T-helper 2 cell (primary cell): ENCODE data around the gene STOML1.
"Not testable (repeated sequence)": the region's sequence is repeated elsewhere in the genome, so short reads cannot be mapped to it uniquely, and the experiment has no call there.

Experiments used
- DNase-seq, 5 experiments: peaks; one replicate each; pipeline versions ENCODE4 v3.0.0 to v3.0.0-alpha.2; 2012 to 2022

The STOML1 gene

DNA sequence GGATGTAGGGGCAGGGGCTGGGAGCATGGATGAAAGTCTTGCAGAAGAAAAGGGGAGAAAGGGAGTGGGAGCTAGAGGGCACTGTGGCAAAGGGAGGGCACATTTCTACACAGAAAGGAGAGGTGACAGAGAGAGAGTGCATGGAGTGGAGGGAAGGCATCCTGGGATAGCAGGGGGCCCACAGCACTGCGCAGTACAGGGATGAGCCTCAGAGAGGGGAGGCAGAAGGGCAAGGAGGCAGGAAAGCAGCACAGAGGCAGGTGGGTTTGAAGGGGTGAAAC is 5.4 kb downstream of the STOML1 start:
- no peak for DNase-seq

DNA sequence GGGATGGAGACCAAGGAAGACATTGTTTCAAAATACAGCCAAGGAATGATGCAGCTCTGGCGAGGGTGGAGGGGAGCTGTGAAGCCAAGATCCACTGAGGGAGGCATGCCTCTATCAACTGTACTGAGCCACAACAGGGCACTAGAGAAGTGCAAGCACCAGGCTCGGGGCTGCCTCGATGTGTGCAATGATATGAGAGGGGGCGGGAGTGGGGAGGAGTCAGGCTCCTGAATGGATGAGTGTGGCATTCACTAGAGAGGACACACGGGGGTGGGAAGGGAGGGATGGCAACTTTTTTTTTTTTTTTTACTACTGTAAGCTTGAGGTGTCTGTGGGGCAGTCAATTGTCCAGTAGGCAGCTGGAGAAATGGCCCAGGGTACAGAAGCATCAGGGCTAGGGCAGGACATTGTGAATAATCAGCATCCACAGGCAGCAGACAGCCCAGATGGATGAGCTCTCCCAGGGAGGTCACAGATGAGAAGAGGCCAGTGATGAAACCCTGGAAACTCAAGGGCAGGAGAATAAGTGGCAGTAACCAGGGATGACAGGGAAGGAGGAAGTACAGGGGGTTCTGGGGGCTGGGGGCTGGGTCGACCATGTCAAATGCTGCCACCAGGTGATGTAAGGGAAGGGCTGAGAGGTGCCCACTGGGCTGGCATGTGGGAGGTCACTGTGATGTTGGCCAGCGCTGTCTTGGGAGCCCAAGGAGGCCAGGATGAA is 5.9 kb downstream of the STOML1 start:
- no peak for DNase-seq

DNA sequence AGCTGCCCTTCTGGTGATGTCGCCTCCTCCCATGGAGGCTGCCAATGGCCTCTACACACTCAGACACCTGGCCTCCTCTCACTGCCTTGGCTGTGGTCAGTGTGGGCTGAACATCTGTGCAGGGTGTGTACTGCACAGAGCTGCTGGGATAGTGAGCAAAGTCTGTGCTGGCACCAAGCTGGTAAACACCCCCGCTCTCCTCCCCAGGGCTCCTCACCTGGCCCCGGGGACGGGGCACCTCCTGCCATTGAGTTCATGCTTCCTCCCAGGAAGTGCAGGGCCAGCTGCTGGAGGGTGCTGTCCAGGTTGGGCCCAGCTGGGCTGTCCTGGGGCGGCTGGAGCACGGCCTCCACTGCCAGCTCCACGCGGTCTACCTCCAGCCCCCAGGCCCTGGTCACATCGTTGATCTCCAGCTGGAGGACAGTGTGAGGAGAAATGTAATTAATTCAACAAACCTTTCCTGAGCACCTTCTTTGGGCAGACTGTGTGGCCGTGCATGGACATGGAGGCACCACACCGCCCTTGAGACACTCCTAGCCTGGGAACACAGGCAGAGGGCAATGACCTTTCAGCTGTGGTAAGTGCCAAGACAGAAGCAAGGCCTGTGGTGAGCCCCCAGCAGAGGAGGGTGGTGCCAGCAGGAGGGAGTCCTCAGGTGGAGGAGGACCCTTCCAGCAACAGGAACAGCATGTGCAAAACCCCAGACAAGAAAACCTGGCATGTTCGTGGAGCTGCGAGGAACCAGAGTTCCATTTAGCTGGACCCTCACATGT is 6.8 kb downstream of the STOML1 start:
- DNase-seq: no peak

DNA sequence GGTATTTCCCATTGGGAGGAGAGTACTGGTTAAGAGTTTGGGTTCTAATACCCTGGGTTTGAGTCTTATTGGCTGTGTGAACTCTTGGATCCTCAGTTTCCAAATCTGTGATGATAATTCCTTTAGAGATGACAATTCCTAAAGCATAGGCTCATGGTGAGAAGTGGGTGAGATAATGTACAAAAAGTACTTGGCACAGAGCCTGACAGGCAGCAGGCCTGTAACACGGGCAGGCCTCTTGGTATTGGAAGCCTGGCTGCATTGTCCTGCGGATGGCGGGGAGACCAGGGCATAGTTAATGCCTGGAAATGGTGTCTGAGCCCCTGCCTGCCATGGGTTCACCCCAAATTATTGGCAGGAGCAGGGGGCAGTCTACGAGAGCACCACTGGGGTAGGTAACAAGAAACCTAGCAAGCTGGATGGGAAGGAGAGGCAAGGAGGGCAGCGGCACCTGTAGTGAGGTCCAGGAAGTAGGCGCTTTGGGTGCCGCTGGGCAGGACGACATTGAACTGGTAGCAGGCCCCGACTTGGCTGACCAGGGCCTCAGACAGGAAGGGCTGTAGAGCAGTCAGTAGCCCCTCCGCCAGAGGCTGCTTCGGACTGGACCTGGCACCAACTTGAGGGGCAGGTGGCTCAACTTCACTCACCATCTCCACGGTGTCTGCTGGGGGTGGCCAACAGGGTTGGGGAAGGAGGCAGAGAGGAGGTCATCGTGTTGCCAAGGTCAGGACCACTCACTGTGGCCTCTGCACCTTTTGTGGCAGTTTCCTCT is 7.7 kb downstream of the STOML1 start:
- DNase-seq: no peak

DNA sequence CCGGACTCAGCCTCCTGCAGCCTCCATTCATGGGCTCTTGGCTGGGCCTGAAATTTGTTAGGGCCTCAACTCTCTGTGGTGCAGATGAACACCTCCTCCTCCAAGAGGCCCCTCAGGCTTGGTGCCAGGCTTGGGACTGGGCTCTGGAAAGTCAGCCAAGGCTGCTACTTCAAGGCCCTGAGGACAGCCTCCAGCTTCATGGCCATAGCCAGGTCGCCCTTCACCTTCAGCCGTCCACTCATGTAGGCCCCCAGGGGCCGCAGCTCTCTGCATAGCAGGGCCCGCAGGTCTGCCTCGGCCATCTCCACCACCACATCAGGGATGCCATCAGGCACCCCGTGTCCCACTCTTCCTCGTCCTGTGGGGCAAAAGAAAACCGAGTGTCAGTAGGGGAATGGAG is 8.3 kb downstream of the STOML1 start:
- no peak for DNase-seq

DNA sequence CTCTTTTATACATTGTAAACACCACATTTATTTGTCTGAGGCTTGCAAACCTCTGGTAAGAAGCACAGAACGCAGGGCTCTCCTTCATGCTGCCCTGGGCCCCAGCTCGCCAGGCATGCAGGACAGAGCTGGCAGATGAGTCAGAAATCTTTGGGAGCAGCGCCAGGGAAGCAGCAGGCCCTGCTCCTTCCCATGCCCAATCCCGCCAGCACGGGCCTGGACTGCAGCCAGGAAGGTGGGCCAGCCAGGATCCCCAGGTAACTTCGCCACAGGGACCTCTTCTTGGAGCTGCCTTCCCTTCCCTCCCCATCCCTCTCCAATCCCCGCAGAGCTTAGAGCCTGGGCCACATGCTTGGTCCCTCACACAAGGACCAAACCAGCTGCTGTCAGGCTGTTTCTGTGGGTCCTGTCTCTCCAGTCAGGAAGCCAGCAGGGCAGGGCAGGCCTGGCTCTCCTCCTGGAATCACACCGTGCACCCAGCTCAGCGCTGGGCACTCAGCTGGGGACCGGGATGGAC is 8.8 kb downstream of the STOML1 start:
- no peak for DNase-seq

DNA sequence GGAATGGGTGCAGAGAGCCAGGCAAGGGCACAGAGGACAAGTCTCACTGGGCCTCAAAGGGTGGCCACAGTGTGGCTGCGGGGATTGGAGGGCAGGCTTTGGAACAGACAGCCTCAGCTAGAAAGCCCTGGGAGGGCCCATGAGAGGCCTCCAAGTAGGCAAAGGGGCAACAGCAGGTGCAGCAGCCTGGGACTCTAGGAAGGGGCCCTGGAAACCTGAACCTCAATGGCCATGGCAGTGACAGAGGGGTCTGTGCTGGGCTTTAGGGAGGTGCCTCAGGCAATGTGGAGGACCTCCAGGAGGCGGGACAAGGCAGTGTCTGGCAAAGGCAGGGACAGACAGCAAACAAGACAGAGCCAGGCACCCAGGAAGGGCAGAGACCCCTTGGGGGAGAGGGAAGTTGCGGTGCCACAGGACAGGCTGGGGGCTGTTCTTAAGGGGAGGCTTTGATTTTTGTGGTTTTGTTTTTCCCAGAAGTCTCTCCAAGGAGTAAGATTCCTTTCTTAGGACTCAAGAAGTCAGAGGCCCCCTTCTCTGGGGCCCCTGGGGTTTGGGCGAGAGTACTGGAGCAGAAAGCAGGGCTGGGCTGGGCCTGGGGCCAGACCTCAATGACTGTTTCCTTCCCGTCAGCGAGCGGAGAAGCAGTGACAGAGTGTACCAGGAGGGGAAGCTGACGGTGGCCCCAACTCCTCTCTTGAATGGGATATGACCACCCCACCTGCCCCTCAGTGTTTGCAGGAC is 9.7 kb downstream of the STOML1 start:
- DNase-seq: no peak

DNA sequence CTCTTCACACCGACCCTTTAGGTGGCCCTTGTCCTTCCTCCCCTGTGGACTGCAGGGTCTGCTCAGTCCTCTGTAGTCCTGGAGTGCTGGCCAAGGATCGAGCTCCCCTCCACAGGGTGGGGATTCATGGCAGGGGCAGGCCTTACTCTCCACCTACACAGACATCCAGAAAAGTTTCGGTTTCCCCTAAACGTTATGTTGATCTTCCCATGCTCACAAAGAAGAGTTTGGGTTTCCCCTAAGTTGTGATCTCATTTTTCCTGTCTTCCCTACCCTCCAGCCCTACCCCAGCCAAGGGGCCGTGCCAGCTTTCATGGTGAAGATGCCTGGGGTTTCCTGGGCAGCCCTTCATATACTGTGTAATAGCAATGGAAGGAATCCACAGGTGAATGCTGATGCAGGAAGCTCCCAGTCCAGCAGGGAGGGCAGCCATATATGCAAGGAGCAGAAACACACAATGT is 10.3 kb downstream of the STOML1 start:
- no peak for DNase-seq

DNA sequence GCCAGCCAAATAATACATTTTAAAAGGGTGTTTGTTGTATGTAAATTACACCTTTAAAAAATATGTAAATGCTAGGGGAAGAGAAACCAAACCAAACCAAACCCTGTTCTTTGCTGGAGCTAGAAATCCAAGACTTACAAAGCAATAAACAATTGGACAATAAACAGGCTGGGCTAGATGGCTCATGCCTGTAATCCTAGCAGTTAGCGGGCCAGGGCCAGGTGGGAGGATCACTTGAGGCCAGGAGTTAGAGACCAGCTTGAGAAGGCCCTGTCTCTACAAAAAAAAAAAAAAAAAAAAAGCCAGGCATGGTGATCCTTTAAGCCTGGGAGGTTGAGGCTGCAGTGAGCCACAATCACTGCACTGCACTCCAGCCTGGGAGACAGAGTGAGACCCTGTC is 12.5 kb downstream of the STOML1 start:
- no peak for DNase-seq

DNA sequence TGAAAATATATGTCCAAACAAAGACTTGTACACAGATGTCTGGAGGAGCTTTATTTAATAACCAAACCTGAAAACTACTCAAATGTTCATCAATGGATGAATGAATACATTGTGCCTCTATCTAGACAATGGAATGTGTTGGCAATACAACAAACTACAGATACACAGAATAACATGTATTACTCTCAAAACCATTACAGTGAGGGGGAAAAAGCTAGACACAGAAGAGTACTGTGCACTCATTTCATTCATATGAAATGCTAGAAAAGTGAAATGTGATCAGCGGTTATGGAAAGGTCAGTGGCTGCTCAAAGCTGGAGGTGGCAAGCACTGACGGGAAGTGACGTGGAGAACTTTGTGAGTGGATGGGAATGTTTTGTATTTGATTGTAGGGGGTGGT is 13.2 kb downstream of the STOML1 start:
- no peak for DNase-seq

DNA sequence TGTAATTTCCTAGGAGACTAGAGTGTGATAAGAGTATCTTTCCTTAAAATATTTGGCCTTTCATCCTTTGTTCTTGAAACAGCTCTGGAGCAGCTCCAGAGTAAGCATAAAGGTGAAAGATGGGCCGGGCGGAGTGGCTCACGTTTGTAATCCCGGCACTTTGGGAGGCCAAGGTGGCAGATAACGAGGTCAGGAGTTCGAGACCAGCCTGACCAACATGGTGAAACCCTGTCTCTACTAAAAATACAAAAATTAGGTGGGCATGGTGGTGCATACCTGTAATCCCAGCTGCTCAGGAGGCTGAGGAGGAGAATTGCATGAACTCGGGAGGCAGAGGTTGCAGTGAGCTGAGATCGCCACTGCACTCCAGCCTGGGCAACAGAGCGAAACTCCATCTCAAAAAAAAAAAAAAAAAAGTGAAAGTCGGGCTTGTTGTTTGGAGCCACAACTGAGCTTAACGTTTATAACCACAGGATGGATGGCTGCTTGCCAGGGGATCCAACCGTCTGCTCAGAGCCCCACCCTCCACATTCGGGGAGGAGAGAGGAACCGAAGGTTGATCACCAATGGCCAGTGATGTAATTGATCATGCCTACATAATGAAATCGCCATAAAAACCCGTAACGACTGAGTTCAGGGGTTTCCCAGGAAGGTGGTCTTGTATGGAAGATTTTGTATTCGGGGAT is 16.5 kb downstream of the STOML1 start:
- peak in 2 of 5 experiments; percentile 27 to 79 for DNase-seq

DNA sequence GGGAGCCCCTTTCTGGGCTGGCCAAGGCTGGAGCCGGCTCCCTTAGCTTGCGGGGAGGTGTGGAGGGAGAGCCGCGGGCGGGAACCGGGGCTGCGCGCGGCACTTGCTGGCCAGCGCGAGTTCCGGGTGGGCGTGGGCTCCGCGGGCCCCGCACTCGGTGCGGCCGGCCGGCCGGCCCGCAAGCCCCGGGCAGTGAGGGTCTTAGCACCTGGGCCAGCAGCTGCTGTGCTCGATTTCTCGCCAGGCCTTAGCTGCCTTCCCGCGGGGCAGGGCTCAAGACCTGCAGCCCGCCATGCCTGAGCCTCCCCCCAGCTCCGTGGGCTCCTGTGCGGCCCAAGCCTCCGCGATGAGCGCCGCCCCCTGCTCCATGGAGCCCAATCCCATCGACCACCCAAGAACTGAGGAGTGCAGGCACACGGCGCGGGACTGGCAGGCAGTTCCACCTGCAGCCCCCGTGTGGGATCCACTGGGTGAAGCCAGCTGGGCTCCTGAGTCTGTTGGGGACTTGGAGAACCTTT is 18.4 kb downstream of the STOML1 start:
- not testable (repeated sequence) for DNase-seq

DNA sequence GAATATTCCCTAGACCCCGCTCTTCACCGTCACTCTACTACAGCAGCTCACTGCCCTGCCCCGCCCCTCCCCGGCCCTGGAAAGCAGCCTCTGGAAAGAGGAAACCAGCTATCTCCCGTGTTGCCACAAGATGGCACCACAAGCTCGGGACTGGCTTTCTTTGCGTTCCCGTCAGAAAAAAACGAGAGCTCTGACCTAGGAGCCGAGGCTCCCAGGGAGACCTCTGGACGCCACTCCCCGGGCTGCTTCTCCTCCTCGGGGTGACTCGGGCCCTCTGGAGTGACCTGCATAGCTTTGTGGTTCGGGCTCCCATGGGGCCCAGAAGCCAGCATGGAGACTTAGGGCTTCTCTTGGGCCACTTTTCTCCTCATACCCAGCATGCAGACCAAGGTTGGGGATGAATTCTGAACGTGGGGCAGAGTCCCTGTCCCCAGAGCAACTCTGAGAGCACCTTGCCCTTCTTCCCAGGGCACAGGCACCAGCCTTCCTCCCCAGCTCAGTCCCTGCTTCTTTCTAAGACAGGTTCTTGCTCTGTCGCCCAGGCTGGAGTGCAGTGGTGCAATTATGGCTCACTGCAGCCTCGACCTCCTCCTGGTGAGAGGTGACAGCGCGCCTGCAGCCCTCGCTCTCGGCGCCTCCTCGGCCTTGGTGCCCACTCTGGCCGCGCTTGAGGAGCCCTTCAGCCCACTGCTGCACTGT is 19.0 kb downstream of the STOML1 start:
- peak; percentile 40 to 80 (median 66) for DNase-seq

DNA sequence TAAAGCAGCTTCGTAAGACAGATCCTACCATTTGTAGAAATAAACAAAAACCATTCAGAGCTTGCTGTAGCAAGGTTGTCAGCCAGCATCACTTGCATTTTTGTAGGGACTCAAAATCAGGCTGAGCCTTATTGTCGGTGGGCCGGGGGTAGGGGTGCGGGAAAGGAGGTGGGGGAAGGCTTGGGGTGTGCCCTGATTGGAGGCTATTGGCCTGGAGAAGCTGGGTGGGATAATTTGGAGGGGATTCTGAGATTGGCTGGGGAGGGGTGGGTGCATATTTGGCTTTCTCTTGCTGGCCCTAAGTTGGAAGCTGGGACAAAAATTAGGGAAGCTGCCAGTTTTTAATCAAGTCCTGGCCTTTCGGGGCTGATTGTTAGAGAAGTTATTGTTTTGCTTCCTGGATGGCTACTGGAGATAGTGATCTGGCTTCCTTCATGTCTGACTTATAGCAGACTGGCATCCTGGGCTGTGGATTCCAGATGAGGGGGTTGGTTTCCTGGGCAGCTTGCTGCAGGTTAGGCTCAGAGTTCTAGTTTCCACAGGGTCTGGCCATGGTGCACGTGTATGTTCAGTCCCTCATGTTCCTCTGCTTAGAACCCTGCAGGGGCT is 22.8 kb downstream of the STOML1 start:
- no peak for DNase-seq

DNA sequence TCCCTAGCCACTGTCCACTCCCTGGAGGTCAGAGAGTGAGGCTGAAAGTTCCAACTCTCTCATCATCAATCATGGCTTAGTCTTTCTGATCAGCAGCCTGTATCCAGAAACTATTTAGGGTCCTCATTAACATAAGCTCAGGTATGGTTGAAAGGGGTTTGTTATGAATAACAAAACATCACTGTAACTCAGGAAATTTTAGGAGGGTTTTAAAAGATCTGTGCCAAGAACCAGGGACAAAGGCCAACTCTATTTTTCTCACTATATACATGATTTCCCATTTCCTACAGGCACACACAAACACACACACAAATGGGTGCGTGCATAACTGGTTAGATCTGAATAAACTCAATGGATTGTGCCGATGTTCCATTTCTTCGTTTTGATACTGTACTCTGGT is 23.6 kb downstream of the STOML1 start:
- DNase-seq: no peak

DNA sequence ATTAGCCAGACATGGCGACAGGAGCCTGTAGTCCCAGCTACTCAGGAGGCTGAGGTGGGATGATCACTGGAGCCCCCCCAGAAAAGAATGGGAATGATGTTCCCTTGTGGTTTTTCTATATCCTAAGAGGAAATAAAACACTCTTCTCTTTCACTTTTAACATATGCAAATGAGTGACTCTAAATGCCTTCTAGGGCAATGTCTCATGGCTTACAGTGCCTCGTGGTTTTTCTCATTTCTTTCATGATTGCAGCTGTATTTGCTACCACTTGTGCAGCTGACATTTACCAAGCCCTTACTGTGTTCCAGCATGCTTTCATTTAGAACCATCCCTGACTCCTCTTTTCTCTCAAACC is 26.4 kb downstream of the STOML1 start:
- DNase-seq: peak in 1 of 5 experiments; percentile 74

DNA sequence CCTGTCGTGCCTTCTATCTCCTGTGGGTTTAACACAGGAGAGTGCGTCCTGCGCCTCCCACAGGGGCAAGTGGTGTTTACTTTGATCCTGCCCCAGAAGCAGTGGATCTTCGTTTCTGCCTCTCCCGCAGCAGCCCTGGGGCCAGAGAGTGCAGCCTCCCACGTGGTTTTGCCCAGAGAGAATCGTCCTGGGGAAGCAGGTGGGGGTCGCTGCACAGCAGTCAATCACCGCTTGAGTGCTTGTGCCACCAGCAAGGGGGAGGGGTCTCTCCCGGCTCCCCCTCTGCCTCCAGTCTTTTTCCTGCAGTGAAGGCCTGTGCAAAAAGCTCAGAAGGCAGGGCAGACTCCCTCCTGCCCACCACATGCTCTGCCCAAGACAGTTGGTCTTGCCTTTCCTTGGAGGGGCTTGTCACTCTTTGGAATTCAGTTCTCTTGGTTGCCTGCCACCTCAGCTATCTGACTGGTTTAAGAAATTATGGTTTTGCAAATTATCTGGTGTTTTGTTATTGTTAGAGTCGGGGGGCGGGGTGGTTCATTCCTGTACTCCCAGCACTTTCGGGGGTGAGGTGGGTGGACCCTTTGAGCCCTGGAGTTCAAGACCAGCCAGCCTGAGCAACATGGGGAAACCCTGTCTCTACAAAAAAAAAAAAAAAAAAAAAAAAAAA is 26.9 kb downstream of the STOML1 start:
- DNase-seq: peak in 2 of 5 experiments; percentile 26 to 51

DNA sequence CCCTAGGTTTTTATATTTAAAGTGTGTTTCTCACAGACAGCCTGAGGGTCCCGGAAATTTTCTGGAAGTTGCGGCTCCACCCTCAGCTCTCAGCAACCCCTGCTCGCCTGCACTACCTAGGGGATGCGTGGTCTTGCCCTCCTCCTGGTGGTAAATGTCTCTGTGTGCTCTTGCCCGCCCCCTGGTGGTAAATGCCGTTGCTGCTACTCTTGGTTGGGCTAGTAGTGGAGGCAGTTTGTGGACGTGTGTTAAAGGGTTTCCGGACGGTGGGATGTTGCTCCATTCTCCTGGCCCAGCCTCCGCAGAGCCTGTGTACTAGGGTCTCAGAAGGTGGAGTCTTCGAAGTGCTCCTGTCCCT is 27.4 kb downstream of the STOML1 start:
- peak; percentile 70 to 87 (median 77) for DNase-seq

DNA sequence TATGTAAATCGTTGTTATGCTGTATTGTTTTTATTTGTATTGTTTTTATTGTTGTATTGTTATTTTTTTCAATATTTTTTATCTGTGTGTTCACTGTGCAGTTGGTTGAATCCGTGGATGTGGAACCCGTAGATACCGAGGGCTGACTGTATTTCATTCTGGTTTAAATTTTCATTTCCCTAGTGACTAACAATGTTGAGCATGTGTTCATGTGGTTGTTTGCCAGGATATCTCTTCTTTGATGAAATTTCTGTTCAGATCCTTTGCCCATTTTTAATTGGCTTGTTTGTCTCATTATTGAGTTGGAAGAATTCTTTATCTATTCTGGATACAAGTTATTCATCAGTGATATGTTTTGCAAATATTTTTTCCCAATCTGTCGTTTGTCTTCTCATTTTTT is 29.7 kb downstream of the STOML1 start:
- no peak for DNase-seq

DNA sequence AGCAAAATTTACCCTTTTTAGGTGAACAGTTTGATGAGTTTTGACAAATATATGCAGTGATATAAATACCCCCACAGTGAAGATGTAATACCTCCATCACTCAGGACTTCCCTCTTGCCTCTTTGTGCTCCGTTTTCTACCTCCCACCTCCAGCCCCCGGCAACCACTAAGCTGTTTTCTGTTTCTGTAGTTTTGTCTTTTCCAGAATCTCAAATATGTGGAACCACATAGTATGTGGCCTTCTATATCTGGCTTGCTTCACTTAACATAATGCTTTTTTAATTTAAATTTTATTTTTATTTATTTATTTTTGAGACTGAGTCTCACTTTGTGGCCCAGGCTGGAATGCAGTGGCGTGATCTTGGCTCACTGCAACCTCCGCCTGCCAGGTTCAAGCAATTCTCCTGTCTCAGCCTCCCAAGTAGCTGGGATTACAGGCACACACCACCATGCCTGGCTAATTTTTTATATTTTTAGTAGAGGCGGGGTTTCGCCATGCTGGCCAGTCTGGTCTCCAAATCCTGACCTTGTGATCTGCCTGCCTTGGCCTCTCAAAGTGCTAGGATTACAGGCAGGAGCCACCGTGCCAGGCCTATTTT is 31.5 kb downstream of the STOML1 start:
- DNase-seq: not testable (repeated sequence)
